SU-DHL-6 (cell line): ENCODE measurements around the gene ACSM5.

Experiments used
- CTCF ChIP-seq: fragments of 200-600 bp; sonication (generic); IDR thresholded peaks from one replicate; pipeline ENCODE4 v1.5.1; 2017; ENCODE audit warnings: antibody characterized with exemption, mild to moderate bottlenecking, low read length, moderate library complexity; ENCODE audit not compliant: insufficient read depth, poor library complexity, severe bottlenecking
- EZH2phosphoT487 ChIP-seq: fragments of 200-600 bp; sonication (generic), shearing (Covaris generic); conservative IDR thresholded peaks from 2 replicates; pipeline ENCODE4 v1.6.1; 2018; ENCODE audit warnings: mild to moderate bottlenecking, antibody characterized with exemption, low read length, moderate library complexity, mixed read lengths

- TF ChIP-seq CTCF = peak; percentile 79
- no peak for TF ChIP-seq EZH2phosphoT487
These were observed 26.0 kb upstream of the ACSM5 start for GRCh38 chr16:20383106-20384029.
